Peyer's patch (tissue), 4 donors: ENCODE results near the gene STK25. TPM values are rescaled to one million over a fixed set of nuclear protein-coding genes. Genes with fewer than 3 reads are reported as not detected.

Source experiments
- DNase-seq, 3 donors: peaks; one replicate each; pipeline ENCODE4 v3.0.0-alpha.2; 2017 to 2019
- H3K27ac ChIP-seq, 4 donors: fragments of 200-600 bp; sonication (generic); one replicate each; pipeline ENCODE4 v1.5.1; 2016 to 2019
- H3K27me3 ChIP-seq, 2 donors: fragments of 200-600 bp; sonication (generic); one replicate each; pipeline ENCODE4 v1.5.1; 2019
- H3K36me3 ChIP-seq, 3 donors: fragments of 200-600 bp; sonication (generic); one replicate each; pipeline ENCODE4 v1.5.1; 2016 to 2019
- H3K4me1 ChIP-seq, 4 donors: fragments of 200-600 bp; sonication (generic); one replicate each; pipeline ENCODE4 v1.5.1; 2016 to 2019
- H3K4me3 ChIP-seq, 4 donors: fragments of 200-600 bp; sonication (generic); 1 replicate in 3 of 4; 2 replicates in 1 of 4; pipeline ENCODE4 v1.5.1; 2016 to 2019; ENCODE audit warnings: mild to moderate bottlenecking in 1 of 4
- H3K9me3 ChIP-seq, 4 donors: fragments of 200-600 bp; sonication (generic); one replicate each; pipeline ENCODE4 v1.5.1; 2016 to 2019; ENCODE audit warnings: mild to moderate bottlenecking in 1 of 4
- POLR2A ChIP-seq, 2 donors: fragments of 450-650 bp; IDR thresholded peaks; one replicate each; pipeline ENCODE4 v1.5.1; 2017; ENCODE audit warnings: antibody characterized with exemption in 2 of 2, mild to moderate bottlenecking in 2 of 2, moderate library complexity in 2 of 2
- total RNA-seq, 4 donors: library from RNA; depleted of rRNA; stranded (reverse); fragments of >200 nt; gene quantifications; one replicate each; pipeline ENCODE4 v1.1.0, GENCODE V29; 2016
- TF ChIP-seq, protein P1 (sequence below), 6 experiments: fragments of 450-650 bp in 4 of 6; fragments of 200-600 bp in 2 of 6; sonication (generic) in 1 of 6; IDR thresholded peaks; one replicate each; pipeline ENCODE4 v1.5.1; 2017 to 2019; ENCODE audit warnings: antibody characterized with exemption in 6 of 6, mild to moderate bottlenecking in 3 of 6, moderate library complexity in 1 of 6

Gene STK25
- total RNA-seq, 4 donors from 2014 or later, result 149 to 356 (median 275) TPM

DNA sequence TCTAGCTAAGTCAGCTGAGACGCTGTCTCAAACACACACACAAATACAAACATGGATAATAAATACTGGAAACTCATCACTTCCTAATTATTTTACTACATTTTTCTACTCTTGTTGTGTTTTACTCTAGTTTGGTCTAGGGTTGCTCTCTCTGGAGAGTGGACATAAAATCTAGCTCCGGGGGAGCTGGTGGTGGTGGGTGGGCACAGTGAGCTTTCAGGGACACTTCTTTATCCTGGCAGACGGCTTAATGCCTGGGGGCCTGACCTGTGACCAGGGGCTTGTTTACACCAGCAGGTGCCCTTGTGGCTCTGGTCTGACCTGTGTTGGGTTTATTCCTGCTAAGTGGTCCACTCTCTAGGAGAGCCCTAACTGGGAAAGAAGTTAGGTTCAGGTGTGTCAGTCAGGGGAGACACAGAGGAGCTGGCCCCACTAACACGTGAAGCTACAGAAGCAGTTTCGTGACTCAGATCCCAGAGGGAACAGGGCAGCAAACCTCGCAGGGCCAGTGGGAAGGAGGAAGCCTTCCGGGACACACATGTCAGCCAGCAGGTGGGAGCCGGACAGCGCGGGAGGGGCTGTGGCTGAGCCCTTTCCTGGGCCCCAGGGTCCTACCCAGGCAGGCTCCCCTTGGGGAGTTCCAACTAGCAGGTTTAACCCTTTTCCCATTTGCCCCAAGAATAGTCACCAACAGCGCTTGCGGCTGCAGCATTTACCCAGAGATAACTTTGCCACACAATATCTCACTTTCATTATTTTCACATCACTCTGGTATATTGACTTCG, 27.7 kb upstream of the STK25 start:
- Histone ChIP-seq H3K4me1 (peaks cover 0 to 6% (median 0%) of the 10 kb centered on the region in 4 donors), H3K36me3 (no peaks in the 10 kb centered on the region), H3K27ac (no peak overlapping the region), H3K27me3 (no peaks in the 10 kb centered on the region), H3K4me3 (no peak overlapping the region), H3K9me3 (peaks cover 0 to under 1% (median 0%) of the 10 kb centered on the region in 4 donors)
- TF ChIP-seq, protein P1, sequence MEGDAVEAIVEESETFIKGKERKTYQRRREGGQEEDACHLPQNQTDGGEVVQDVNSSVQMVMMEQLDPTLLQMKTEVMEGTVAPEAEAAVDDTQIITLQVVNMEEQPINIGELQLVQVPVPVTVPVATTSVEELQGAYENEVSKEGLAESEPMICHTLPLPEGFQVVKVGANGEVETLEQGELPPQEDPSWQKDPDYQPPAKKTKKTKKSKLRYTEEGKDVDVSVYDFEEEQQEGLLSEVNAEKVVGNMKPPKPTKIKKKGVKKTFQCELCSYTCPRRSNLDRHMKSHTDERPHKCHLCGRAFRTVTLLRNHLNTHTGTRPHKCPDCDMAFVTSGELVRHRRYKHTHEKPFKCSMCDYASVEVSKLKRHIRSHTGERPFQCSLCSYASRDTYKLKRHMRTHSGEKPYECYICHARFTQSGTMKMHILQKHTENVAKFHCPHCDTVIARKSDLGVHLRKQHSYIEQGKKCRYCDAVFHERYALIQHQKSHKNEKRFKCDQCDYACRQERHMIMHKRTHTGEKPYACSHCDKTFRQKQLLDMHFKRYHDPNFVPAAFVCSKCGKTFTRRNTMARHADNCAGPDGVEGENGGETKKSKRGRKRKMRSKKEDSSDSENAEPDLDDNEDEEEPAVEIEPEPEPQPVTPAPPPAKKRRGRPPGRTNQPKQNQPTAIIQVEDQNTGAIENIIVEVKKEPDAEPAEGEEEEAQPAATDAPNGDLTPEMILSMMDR (IDR thresholded peaks at IDR 0.05), result no peak
- no peak for TF ChIP-seq POLR2A (IDR thresholded peaks at IDR 0.05)
- no peak for DNase-seq

GRCh38 chr2:241534701-241535375, 26.5 kb upstream of the STK25 start:
- DNase-seq, result no peak
- Histone ChIP-seq H3K36me3 (no peaks in the 10 kb centered on the region), H3K4me1 (no peaks in the 10 kb centered on the region), H3K9me3 (no peaks in the 10 kb centered on the region), H3K4me3 (no peak overlapping the region), H3K27me3 (no peaks in the 10 kb centered on the region), H3K27ac (no peak overlapping the region)
- TF ChIP-seq, protein P1 (IDR thresholded peaks at IDR 0.05), result no peak
- TF ChIP-seq POLR2A (IDR thresholded peaks at IDR 0.05), result no peak

GRCh38 chr2:241534293-241534692, 25.9 kb upstream of the STK25 start:
- no peak for DNase-seq
- H3K4me1 ChIP-seq, result no peaks in the 10 kb centered on the region
- no peak overlapping the region for H3K4me3 ChIP-seq
- H3K9me3 ChIP-seq, result no peaks in the 10 kb centered on the region
- H3K27ac ChIP-seq, result no peak overlapping the region
- TF ChIP-seq POLR2A (IDR thresholded peaks at IDR 0.05), result no peak
- TF ChIP-seq, protein P1 (IDR thresholded peaks at IDR 0.05), result no peak
- no peaks in the 10 kb centered on the region for H3K27me3 ChIP-seq
- H3K36me3 ChIP-seq, result no peaks in the 10 kb centered on the region

DNA sequence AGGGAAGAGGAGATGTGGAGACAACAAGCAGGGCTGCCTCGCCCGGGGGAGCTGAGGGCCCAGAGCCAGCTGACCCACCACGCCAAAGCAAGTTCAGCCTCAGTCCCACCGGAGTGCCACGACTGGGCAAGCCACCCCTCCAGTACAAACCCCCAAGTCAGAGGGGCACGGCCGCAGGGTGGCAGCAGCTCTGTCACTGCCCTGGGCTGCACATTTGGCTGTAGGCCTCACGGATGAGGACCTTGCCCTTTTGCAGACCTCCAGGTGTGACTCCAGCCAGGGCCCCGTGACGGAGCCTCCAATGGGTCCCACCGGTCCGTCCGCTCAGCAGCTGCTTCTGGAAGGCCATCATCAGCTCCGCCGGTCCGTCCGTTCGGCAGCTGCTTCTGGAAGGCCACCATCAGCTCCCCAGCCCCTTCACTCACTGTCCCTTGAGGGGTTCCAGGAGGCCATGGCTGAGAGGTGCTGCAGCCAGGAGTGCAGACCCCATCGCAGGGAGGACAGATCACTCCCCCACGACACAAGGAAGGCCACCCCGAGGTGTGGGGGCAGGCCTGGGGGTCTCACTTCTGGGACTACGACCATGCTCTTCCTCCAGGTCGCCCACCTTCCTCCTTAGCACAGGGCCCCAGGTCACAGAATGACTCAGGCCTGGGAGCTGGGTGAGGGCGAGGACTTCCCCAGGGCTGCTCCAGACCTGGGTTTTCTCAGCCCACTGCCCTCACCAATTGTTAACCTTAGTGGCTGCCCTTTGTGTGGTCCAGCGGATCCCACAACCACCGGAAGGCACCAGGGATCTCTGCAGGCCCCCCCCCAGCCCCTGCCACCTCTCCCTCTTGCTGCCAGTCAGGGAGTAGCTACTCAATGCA, 24.6 kb upstream of the STK25 start:
- Histone ChIP-seq H3K27me3 (no peaks in the 10 kb centered on the region), H3K36me3 (no peaks in the 10 kb centered on the region), H3K4me3 (no peak overlapping the region), H3K4me1 (no peaks in the 10 kb centered on the region), H3K9me3 (no peaks in the 10 kb centered on the region), H3K27ac (no peak overlapping the region)
- DNase-seq, result no peak
- TF ChIP-seq, protein P1 (IDR thresholded peaks at IDR 0.05), result no peak
- no peak for TF ChIP-seq POLR2A (IDR thresholded peaks at IDR 0.05)

DNA sequence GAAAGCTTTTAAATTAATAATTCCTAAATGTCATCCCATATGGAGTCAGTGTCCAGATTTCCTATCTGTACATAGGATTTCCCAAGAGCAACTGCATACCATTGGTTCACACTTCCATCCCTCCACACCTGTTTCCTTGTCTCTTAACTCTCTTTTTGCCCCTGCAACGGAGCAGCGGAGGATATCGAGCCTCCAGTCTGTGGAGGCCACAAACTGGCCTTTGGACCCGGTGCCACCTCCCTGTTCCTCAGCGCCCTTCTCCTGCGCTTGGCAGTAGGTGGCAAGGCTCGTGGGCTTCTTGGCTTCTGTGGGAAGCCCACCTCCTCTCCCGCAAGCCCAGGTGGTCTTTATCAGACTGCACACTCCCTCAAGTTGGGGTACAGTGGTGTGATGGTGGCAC, 23.8 kb upstream of the STK25 start:
- Histone ChIP-seq H3K4me3 (no peak overlapping the region), H3K9me3 (no peaks in the 10 kb centered on the region), H3K27ac (no peak overlapping the region), H3K27me3 (no peaks in the 10 kb centered on the region), H3K4me1 (no peaks in the 10 kb centered on the region), H3K36me3 (no peaks in the 10 kb centered on the region)
- TF ChIP-seq, protein P1 (IDR thresholded peaks at IDR 0.05), result no peak
- TF ChIP-seq POLR2A (IDR thresholded peaks at IDR 0.05), result no peak
- no peak for DNase-seq
